ENCODE data around the gene CHTOP.
"Not testable (repeated sequence)": the region's sequence is repeated elsewhere in the genome, so short reads cannot be mapped to it uniquely, and the experiment has no call there.

The CHTOP gene

DNA sequence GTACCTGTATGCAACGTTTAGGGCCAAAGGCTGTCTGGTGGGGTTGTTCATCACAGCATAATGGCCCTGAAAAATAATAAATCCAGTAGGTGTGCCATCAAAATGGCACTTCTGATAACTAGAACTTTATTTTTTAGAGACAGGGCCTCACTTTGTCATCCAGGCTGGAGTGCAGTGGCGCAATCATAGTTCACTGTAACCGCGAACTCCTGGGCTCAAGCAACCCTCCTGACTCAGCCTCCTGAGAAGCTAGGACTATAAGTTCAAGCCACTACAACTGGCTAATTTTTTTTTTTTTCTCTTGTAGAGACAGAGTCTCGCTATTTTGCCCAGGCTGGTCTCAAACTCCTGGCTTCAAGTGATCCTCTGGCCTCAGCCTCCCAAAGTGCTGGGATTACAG lies 29.3 kb downstream of the CHTOP start:
- no peak for DNase-seq (ENCODE audit: low read depth)

GRCh38 chr1:153667439-153667838 lies 33.6 kb downstream of the CHTOP start:
- DNase-seq (ENCODE audit: low read depth) = no peak

DNA sequence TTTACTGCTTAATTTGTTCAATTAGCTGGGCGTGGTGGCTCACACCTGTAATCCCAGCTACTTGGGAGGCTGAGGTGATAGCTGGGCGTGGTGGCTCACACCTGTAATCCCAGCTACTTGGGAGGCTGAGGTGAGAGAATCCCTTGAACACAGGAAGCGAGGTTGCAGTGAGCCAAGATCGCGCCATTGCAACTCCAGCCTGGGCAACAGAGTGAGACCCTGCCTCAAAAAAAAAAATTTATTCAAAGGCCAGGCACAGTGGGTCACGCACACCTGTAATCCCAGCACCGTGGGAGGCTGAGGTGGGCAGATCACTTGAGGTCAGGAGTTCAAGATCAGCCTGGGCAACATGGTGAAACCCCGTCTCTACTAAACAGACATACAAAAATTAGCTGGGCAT lies 34.8 kb downstream of the CHTOP start:
- not testable (repeated sequence) for DNase-seq (ENCODE audit: low read depth)

GRCh38 chr1:153669606-153670005 lies 35.7 kb downstream of the CHTOP start:
- no peak for DNase-seq (ENCODE audit: low read depth)

DNA sequence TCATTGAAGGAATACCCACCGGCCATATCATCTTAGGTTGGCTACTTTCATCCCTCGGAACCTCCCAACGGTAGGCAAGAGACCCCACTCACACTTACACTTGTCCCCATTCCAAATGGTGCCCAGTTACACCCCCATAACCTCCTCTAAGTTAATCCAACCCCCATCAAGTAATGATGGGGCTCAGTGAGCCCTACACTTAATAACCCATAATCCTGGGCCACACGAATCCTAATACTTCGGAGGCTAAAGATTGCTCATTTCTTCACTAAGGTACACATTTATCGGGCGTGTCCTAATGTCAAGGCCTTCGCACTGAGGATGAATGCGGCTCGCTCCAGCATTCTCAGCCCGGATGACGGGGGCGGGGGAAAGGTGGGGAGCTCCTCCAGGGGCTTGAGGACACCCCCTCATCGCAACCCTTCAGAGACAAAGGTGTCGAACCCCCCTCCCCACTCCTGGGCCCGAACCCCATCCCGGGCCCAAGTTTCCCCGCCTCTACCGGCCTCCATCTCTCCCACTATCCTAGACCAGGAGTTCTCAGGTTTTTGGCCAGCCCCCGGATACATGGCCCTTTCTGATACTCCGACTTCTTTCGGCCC lies 36.5 kb downstream of the CHTOP start:
- DNase-seq (ENCODE audit: low read depth) = no peak

DNA sequence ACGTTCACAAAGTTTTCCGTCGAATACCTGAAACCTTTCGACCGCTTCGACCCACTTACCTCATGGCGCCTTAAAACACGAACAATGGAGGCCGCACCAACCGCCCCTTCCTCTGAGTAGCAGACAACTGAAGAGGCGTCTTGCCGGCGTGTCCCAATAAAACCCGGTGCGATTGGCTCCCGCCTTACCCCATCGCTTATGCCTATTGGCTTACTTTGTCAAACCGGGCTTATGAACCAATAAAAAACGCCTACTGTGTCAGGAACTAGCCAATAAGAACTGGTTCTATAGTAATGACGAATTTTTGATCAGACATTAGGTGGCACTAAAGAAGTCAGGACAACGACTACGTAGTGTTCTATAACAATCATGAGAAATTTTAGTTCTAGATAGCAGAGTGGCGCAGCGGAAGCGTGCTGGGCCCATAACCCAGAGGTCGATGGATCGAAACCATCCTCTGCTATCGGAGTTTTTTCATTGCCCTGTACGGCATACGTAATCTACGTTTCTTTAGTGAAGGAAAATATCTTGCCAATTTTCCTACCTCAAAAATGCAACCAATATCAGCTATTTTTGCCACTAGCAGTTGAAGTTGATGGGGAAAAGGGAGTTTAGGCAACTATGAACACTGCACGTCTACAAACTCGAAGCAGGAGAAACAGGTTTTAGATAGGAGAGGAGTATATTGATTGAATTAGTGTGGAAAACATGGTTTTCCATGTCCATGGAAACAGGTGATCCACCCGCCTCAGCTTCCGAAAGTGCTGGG lies 37.2 kb downstream of the CHTOP start, which contains the start of gene ILF2:
Gene ILF2 (minus strand): TSS at position 135 of the 769 bp plus-strand sequence. CDS start 71 bp downstream, at position 64.
- peak; percentile 91 for DNase-seq (ENCODE audit: low read depth)

DNA sequence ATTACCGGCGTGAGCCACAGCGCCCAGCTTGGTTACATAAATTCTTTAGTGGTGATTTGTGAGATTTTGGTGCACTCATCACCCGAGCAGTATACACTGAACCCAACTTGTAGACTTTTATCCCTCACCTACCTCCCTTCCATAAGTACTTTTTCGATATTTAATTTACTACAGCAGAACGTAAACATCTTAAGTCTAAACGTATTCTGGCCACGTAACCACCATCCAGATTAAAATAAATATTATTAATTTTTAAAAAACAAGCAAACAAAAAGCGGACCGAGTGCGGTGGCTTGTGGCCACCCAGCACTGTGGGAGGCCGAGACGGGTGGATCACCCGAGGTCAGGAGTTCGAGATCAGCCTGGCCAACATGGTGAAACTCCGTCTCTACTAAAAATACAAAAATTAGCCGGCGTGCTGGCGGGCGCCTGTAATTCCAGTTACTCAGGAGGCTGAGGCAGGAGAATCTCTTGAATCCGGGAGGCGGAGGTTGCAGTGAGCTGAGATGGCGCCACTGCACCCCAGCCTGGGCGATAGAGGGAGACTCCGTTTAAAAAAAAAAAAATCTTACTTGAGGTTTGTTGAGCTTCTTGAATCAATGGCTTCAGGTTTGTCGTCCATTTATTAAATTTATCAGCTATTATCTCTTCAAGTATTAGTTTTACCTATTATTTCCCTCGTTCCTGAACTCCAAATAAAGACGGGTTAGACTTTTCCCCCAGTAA lies 37.9 kb downstream of the CHTOP start:
- DNase-seq (ENCODE audit: low read depth) = peak; percentile 50

- no peak for DNase-seq (ENCODE audit: low read depth)
These were observed 39.6 kb downstream of the CHTOP start for GRCh38 chr1:153673511-153673910.

DNA sequence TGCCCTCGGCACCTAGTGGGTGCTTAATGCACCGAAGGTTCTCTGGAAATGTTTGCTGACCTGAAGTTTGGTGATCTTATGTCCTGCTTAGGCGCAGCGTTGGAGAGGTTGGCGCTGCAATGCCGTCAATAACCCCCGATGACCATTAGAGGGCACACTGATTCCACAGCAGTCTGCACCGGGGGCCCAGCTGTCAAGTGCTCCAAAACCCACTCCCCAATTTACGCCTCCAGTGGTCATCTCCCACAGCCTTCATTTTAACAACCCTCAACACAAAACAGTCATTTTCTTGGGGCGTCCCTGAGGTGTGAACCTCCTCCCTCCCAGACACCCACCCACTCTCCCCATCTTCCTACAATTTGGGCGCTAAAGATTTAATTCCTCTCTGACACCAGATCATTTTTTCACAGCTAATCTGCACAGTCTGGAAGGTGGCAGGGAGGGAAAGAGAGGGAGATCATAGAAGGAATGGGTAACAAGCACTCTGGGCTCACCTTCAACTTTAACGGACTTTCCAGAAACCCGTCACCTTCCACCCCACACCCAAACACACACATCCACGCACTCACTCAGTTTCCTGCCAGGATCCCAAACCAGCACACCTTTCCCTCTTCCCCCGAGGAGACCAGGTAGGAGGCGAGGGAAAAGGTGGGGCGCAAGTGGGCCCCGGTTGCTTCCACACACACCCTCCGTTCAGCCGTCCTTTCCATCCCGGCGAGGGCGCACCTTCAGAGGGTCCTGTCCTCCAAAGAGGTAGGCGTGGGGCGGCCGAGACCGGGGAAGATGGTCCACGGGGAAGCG lies 44.1 kb downstream of the CHTOP start:
- peak; percentile 33 for DNase-seq (ENCODE audit: low read depth)

DNA sequence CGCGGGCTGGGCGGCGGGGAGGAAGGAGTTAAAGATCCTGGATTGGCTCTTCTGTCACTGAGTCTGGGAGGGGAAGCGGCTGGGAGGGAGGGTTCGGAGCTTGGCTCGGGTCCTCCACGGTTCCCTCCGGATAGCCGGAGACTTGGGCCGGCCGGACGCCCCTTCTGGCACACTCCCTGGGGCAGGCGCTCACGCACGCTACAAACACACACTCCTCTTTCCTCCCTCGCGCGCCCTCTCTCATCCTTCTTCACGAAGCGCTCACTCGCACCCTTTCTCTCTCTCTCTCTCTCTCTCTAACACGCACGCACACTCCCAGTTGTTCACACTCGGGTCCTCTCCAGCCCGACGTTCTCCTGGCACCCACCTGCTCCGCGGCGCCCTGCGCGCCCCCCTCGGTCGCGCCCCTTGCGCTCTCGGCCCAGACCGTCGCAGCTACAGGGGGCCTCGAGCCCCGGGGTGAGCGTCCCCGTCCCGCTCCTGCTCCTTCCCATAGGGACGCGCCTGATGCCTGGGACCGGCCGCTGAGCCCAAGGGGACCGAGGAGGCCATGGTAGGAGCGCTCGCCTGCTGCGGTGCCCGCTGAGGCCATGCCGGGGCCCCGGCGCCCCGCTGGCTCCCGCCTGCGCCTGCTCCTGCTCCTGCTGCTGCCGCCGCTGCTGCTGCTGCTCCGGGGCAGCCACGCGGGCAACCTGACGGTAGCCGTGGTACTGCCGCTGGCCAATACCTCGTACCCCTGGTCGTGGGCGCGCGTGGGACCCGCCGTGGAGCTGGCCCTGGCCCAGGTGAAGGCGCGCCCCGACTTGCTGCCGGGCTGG lies 44.9 kb downstream of the CHTOP start, which contains the start of gene NPR1:
Gene NPR1 (plus strand): TSS at position 170 of the 818 bp plus-strand sequence. CDS start 421 bp downstream, at position 591.
- no peak for DNase-seq (ENCODE audit: low read depth)

GRCh38 chr1:153679337-153680119 lies 45.7 kb downstream of the CHTOP start:
- no peak for DNase-seq (ENCODE audit: low read depth)

- no peak for DNase-seq (ENCODE audit: low read depth)
These were observed 46.2 kb downstream of the CHTOP start for GRCh38 chr1:153680120-153680403.

DNA sequence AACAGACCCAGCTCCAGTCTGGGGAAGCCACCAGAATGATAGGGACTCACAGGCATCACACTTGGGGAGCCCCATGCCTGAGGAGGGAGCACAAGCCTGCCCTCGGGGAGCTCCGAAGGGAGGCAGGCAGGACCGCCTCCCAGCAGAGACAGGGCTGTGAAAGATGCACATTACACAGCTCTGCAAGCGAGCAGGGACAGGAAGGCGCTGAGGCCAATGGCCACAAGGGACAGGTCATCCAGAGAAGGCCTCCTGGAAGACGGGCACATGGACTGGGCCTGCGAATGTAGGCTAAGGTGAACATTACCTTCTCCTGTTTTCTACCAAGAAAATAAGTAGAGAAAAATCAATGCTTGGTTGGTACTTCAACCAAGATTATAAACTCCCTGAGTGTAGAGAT lies 48.9 kb downstream of the CHTOP start:
- DNase-seq (ENCODE audit: low read depth) = no peak

DNA sequence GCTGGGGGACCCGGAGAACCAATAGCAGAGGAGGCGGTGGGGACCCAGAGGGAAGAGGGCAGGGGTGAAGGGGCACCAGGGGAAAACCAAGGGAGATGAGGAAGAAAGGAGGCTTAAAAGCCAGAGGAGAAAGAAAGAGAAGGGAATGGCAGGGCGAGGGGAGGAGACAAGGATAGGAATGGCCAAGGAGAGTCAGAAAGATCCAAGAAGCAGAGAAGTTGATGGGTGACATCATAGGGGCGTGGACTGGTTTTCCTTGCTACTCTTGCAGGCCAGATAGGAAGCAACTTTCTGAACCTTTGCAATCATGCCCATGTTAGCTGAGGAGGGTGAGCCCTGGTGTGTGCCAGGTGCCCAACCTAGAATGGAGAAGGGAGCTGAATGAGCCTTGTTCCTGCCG lies 50.0 kb downstream of the CHTOP start:
- DNase-seq (ENCODE audit: low read depth) = no peak

DNA sequence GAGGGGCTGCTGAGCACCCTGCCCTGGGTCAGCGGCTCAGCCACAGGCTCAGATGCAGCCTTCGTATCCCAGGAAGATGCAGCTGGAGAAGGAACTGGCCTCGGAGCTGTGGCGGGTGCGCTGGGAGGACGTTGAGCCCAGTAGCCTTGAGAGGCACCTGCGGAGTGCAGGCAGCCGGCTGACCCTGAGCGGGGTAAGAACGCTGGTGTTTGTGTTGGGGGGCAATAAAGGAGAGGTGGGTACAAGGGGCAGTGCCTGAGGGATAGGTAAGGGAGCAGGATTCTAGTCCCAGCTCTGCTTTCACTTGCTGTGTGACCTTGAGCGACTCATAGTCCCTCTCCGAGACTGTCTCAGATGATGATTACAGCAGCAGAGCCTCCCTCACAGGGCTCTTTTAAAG lies 51.0 kb downstream of the CHTOP start:
- DNase-seq (ENCODE audit: low read depth) = no peak

- no peak for DNase-seq (ENCODE audit: low read depth)
These were observed 51.9 kb downstream of the CHTOP start for GRCh38 chr1:153685544-153686340.

GRCh38 chr1:153687346-153688125 lies 53.7 kb downstream of the CHTOP start:
- DNase-seq (ENCODE audit: low read depth) = no peak

GRCh38 chr1:153688276-153688675 lies 54.4 kb downstream of the CHTOP start:
- DNase-seq (ENCODE audit: low read depth) = no peak

DNA sequence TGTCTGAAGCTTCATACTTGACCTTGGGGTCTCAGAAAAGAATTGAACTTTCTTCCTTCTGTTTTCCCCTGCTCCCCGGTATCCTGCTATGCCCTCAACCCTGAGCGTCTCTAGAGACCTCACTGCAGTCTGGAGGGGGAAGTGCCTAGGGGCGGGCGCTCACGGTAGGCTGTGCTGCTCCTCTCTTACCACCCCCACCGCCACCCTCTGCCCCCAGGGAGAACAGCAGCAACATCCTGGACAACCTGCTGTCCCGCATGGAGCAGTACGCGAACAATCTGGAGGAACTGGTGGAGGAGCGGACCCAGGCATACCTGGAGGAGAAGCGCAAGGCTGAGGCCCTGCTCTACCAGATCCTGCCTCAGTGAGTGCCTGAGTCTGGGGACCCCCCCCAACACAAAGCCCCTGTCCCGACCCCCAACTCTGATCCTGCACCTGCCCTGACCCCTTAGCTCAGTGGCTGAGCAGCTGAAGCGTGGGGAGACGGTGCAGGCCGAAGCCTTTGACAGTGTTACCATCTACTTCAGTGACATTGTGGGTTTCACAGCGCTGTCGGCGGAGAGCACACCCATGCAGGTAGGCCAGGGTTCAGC lies 55.0 kb downstream of the CHTOP start:
- no peak for DNase-seq (ENCODE audit: low read depth)
